ENCODE measurements around the gene SP4. TPM values are rescaled to one million over a fixed set of nuclear protein-coding genes. Genes with fewer than 3 reads are reported as not detected.

SP4 gene
- total RNA-seq, 4 donors from 2014 or later = 6.9 to 17.0 (median 11.3) TPM

Small RNAs within 50 kb of the gene (small RNA-seq; reads per million reads assigned to genes)
- gene MIR1183 (not detected), gene RNU1-15P (not detected)

Other genes starting within 250 kb of the SP4 start
- 1 to 10 TPM in 2 of 4 donors, under 1 TPM in 2; 0.20 to 2.5 (median 0.71) TPM for gene DNAH11, start 115.0 kb downstream of the SP4 start, total RNA-seq

Measured in tibial nerve (tissue), 4 donors.